GM19023 (cell line): Measurements from ENCODE around the gene DCC.

ENCODE experiments used
- ATAC-seq: cut with Tn5 transposase; IDR thresholded peaks from one replicate; pipeline ENCODE4 v1.9.1; 2021; ENCODE audit warnings: mild to moderate bottlenecking, moderate library complexity; ENCODE audit not compliant: unreplicated experiment

Gene DCC

GRCh38 chr18:52577795-52578194, 237.8 kb downstream of the DCC start:
- ATAC-seq: no peak

DNA sequence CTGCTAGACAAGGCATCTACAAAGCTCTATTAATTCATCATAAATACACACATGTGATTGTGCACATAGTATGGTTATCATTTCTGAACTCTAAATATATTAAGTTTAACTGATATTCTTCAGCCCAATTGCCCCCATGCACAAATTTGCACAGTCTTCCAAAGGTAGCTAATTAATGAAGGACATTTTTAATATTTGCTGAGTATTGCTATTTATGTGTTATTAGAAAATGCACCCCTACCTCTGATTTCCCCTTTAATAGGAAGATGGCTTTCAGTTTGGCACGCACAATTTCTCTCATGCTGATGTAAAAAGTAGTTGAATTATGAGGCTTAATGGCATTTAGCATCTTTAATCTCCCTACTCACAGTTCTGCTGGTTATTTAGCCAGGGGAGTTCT, 242.1 kb downstream of the DCC start:
- no peak for ATAC-seq

DNA sequence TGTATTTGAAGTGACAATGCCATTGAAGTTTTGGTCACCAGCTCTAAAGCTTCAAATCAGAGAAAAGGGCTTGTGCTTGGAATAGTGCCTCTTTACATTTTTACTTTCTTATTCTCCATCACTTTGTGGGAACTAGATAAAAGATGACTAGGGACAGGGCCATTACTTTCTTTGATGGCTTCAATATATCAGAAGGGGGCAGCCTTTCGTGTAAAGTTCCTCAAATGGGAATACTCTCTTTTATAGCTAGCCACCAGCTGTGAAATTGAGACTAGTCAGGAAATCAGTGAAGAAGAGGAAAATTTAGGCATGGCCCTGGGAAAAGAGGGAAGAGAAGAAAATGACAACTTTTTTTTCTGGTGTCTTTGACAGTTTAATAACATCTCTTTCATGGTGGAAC, 242.5 kb downstream of the DCC start:
- ATAC-seq: no peak

DNA sequence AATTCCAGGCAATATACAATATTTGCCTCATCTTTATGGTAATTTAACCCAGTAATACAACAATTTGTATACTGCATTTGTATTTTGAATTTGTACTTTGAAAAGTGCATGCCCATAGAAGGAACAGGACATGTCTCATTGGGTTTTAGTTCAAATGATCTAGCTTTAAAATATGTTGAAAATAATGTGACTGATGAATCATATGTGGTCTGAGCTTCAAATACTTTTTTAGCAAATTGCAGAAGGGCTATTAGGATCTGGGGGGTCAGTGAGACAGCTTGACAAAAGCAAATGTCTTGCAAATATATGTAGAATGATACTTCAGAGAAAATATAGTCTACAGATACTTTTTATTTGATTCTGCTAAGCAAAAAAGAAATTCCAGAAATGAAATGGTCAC, 248.9 kb downstream of the DCC start:
- no peak for ATAC-seq

GRCh38 chr18:52596748-52597435, 256.9 kb downstream of the DCC start:
- no peak for ATAC-seq

- ATAC-seq: no peak
Measured at GRCh38 chr18:52598921-52599320, 258.9 kb downstream of the DCC start.

DNA sequence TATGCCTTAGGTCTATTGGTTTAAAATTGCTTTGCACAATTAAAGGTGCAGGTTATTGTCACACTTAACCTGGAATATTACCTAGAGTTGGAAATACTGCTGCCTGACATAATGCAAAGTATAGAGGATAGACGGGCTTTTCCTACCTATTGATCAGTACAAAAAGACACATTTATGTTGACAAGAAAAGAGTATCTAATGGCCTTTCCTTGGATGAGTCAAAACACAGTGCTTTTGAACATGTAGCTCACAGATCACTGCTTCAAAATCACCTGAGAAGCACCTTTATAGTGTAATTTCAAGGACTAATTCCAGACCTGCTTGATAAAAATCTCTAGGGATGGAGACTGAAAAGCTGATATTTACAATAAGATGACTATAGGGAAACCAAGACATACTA, 262.8 kb downstream of the DCC start:
- ATAC-seq: no peak

DNA sequence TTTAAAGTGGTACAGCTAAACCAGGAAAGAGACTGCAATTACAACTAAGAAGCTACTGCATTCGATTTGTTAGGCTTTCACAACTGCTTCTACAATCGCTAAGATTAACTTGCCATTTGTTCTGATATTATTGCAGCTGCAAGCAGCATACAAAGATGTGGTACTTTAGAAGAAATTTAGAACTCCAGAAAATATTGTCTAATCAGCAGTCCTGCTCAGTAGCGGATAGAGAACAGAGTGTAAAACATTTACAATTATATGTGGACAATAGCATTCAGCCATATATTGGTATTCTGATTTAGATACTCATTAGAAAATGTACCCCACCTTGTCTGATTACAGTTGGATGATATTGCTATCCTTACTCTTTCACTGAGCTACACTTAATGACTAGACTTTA, 265.3 kb downstream of the DCC start:
- ATAC-seq: no peak

- ATAC-seq: no peak
Measured at GRCh38 chr18:52607985-52608384, 268.0 kb downstream of the DCC start.

DNA sequence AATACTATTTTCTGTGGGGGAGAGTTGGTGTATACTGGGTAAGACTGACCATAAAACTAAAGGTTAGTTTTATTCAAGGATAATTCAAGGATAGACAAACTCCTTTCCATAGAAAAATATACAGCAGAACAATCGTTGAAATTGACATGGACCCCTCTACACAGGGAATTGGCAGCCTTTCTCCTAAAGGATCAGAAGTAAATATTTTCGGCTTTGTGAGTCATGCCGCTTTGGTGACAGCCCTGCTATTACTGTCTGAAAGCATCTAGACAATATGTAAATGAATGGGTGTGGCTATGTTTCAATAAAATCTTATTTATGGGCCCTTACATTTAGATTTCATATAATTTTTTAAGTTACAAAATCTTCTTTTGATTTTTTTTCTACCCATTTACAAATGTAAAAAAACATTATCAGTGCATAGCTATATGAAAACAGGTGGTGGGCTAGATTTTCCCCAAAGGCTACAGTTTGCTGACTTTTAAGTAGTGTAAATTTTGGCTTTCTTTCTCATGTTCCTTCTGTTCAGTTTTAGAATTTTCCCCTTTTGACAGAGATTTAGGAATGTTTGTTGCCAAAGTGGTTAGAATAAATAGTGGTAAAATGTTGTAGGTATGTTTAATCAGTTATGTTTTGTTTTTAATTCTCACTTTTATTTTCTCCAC, 270.6 kb downstream of the DCC start:
- ATAC-seq: no peak

- no peak for ATAC-seq
Measured at GRCh38 chr18:52612406-52612805, 272.4 kb downstream of the DCC start.

- ATAC-seq: no peak
Measured at GRCh38 chr18:52615321-52615720, 275.3 kb downstream of the DCC start.

DNA sequence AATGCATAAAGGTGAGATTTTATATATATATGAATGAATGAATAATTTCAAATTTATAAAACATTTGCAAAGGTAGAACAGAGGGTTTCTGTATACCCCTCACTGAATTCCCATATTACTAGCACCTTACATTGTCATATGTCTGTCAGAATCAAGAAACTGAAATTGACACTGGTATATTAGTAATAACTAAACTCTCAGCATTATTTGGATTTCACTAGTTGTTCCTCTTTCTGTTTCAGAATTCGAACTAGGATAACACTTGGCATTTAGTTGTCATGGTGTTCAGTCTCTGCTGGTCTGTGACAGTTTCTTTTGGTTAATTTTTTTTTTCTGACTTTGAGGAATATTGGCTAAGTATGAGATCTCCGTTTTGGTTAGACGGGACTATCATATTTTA, 275.9 kb downstream of the DCC start:
- ATAC-seq: no peak

DNA sequence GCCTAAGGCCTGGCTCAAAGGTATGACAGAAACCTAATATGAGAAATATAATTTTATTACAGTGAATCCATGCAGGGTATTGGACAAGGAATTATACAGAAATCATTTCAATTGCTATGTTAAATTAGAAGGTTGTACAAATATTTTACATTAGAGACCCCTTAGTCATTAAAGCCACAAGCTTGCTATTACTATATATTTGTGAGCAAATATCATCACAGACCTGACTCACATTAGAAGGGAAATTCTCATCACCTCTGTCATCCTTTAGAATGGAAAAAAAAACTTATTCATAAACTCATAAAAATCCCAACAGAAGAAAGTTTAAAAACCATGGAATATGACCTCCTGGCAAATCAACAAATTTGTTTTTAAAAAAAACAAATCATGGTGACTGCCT, 277.9 kb downstream of the DCC start:
- no peak for ATAC-seq

- no peak for ATAC-seq
Measured at GRCh38 chr18:52620926-52621439, 281.0 kb downstream of the DCC start.

DNA sequence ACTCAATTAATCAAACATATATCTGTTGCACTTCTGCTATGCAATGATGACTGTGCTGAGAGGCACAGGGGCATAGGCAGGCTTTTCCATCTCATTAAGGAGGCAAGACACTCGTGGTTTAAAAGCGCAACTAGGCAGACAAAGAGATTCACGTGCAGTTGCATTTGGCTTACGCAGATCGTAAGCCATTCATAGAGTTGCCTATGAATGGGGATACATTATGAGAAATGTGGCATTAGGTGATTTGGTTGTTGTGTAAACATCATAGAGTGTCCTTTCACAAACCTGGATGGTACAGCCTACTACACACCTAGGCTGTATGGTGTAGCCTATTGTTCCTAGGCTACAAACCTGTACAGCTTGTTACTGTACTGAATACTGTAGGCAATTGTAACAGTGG, 284.7 kb downstream of the DCC start:
- ATAC-seq: no peak

DNA sequence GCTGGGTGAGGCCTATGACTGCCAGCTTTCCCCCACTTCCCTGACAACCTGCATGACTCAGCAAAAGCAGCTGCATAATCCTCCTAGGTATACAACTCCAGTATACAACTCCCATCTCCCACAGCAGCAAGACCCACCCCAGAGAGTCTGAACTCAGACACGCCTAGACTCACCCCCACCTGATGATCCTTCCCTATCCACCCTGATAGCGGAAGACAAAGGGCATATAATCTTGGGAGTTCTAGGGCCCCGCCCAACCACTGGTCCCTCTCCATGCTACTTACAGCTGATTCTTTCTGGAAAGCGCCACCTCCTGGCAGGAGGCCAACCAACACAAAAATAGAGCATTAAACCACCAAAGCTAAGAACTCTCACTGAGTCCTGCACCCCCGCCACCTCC, 296.5 kb downstream of the DCC start:
- ATAC-seq: no peak

DNA sequence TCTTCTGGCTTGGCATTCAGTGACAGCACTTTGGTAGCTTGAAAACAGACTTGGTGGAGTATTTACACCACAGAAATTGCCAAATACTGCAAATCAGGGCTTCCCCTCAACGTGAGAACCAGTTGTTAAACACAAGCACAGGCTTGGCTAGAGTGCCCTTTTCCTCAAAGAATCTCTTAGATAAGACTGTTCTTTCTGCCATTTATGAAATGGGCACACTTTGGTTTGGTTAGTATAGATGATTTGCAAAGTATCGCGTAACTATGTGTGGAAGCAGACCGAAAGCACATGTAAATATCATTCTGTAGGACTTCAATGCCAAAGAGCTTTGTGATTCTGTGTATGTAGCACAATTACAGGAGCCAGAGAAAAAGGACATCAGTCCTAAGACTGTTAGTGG, 308.2 kb downstream of the DCC start:
- no peak for ATAC-seq

GRCh38 chr18:52652391-52652790, 312.4 kb downstream of the DCC start:
- ATAC-seq: no peak

GRCh38 chr18:52657043-52657805, 317.2 kb downstream of the DCC start:
- ATAC-seq: no peak

DNA sequence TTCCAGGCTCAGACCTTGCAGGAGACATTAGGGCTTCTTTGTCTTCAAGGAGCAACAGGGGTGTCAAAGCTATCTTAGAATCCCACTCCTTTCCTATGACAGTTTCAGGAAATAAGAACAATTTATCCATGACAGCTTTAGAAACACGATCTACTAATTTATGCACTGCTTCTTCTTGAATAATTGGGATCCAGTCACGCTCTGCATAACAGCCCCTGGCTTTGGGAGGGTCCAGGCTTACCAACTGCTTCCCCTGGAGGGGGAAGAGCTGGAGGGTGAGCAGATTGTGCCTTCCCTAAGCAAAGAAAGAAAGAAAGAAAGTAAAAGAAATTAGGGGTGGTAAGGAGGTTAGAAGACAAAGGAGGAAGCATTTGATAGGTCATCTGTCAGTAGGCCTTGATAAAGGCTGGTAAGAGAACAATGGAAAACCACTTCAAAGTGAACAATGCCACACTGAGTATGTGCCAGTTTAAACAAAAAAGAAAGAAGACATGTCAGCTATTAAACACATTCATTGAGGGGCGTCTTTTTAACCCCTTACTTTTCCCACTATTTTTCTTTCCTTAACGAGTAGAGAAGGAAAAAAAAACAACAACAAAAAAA, 327.6 kb downstream of the DCC start:
- no peak for ATAC-seq

- no peak for ATAC-seq
Measured at GRCh38 chr18:52670896-52671295, 330.9 kb downstream of the DCC start.
